ENCODE results near the gene DFFB.

DNA sequence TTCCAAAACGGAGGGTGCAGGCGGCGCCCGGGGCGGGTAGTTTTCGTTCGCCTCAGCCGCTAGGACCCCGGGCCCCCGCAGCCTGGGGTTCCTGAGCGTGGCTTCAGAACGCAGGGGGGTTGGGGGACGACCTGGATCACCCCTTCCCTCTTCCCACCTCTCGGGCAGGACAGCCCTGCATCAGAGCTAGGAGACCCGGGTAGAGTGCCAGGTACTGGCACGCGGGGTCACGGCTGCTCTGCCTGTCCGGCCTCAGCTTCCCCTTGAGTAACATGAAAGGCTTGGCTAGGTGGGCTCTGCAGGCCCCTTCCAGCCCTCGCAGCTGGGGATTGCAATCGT, 484 bp downstream of the DFFB start:
- TF ChIP-seq, protein P1, sequence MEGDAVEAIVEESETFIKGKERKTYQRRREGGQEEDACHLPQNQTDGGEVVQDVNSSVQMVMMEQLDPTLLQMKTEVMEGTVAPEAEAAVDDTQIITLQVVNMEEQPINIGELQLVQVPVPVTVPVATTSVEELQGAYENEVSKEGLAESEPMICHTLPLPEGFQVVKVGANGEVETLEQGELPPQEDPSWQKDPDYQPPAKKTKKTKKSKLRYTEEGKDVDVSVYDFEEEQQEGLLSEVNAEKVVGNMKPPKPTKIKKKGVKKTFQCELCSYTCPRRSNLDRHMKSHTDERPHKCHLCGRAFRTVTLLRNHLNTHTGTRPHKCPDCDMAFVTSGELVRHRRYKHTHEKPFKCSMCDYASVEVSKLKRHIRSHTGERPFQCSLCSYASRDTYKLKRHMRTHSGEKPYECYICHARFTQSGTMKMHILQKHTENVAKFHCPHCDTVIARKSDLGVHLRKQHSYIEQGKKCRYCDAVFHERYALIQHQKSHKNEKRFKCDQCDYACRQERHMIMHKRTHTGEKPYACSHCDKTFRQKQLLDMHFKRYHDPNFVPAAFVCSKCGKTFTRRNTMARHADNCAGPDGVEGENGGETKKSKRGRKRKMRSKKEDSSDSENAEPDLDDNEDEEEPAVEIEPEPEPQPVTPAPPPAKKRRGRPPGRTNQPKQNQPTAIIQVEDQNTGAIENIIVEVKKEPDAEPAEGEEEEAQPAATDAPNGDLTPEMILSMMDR (conservative IDR thresholded peaks at IDR 0.05; ENCODE audit: low read depth, low read length) = no peak
- TF ChIP-seq EZH2phosphoT487 (IDR thresholded peaks at IDR 0.05; ENCODE audit: borderline replicate concordance, low read length) (no peak), EZH2 (IDR thresholded peaks at IDR 0.05; ENCODE audit: low read length, unreplicated experiment) (no peak)
